Measurements from ENCODE around the gene CD93. TPM values are rescaled to one million over a fixed set of nuclear protein-coding genes. Genes with fewer than 3 reads are reported as not detected.

The CD93 gene, protein sequence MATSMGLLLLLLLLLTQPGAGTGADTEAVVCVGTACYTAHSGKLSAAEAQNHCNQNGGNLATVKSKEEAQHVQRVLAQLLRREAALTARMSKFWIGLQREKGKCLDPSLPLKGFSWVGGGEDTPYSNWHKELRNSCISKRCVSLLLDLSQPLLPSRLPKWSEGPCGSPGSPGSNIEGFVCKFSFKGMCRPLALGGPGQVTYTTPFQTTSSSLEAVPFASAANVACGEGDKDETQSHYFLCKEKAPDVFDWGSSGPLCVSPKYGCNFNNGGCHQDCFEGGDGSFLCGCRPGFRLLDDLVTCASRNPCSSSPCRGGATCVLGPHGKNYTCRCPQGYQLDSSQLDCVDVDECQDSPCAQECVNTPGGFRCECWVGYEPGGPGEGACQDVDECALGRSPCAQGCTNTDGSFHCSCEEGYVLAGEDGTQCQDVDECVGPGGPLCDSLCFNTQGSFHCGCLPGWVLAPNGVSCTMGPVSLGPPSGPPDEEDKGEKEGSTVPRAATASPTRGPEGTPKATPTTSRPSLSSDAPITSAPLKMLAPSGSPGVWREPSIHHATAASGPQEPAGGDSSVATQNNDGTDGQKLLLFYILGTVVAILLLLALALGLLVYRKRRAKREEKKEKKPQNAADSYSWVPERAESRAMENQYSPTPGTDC
- total RNA-seq, result under 0.01 and 0.34 TPM in 2 replicates

DNA sequence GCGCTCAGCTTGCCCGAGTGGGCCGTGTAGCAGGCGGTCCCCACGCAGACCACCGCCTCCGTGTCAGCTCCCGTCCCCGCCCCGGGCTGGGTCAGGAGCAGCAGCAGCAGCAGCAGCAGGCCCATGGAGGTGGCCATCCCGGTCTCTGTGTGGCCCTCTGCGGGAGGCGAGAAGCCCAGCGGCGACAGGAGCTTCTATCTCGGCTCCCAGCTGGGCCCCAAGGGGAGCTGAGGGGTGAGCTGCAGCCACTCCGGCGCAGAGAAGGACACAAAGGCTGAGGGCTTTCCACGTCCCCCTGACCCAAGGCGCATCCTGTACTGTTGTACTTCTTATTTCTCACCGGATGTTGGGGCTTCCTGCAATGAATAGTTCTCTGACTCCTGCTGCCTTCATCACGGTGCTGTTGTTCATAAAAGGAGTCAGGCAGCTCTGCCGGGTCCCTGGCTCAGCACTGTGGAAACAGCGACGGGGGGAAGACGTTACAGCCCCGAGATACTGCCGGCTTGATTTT is at the start of gene CD93:
Gene CD93 (minus strand): TSS at position 269 of the 511 bp plus-strand sequence. CDS start 132 bp downstream, at position 137.

DNA sequence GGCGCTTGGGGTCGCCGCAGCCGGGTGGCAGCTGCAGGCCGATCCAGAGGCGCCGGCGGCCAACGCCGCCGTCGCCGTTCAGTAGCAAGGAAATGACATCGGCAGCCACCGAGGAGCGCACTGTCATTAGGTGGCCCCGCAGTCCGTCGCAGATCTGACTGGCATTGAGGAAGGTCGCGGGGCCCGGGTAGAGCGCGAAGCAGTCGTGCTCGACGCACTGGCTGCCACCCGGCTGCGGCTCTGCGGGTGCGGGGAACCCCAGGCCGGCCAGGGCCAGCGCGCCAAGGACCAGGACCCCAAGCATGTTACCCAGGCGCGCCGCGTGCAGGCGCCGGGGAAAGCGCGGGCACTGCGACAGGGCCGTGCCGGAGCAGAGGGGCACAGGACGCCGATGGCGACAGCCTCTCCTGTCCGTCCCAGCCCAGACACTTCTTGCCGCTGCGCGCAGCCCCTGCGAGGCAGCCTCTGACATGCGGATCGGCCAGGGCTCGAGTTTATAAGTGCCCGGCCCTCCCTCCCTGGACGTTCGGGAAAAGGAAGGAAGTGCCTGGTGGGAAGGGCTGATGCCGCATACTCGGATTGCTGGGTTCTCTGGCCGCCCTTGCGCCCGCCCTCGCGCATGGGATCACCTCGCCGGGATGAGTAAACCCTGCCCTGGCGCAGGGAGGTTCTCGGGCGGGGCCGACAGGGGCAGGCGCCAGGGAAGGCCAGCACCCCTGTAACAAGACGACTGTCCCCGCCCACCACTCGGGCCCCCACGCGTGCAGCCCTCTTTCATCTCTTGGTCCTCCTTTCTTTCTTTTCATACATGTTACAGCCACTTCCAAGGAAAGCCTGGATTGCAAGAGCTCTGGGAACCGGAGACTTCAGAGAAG is 36.7 kb downstream of the CD93 start, which contains the start of gene THBD:
Gene THBD (minus strand): TSS at position 472 of the 875 bp plus-strand sequence. CDS start 168 bp downstream, at position 304.

DNA sequence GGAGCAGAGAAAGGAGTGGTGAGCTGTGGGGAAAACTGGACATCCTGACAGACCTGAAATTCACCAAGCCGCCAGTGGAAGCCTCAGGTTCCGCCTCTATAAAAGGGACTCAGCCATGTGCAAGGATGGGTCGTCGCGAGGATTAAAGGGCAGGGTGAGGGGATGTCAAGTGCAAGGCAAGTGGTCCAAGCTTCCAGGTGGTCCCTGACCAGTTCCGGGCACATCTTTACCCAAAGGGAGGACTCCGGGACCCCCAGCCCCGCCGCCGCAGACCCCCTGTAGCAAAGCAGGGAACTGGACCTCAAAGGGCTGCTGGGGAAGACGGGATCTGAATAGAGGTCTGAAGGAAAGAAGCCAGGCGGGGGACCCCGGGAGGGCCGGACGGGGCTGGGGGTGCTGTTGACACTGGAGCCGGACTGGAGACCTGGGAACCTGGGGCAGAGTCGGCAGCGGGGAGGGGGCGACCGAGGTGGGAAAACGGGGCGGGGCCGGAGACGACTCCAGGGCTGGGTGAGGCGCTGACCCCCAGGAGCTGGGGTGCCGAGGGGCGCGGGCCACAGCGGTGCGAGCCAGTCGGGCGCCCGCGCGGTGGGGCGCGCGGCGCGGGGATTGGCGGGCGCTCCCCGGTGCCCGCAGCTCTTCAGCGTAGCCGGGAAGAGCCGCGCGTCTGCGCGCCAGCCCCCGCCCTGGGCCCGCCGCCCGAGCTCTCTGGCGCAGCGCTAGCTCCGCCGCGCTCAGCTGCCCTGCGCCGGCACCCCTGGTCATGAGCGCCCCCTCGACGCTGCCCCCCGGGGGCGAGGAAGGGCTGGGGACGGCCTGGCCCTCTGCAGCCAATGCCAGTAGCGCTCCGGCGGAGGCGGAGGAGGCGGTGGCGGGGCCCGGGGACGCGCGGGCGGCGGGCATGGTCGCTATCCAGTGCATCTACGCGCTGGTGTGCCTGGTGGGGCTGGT is 51.1 kb downstream of the CD93 start, which contains the start of gene SSTR4:
Gene SSTR4 (plus strand): TSS at position 592 of the 951 bp plus-strand sequence. CDS start 172 bp downstream, at position 764.

Other genes starting within 250 kb of the CD93 start
- gene SSTR4, start 51.0 kb downstream of the CD93 start, total RNA-seq, result not detected in 2 replicates
- 5.7 and 34.8 TPM in 2 replicates for gene THBD, start 36.7 kb downstream of the CD93 start, total RNA-seq

Measured in bronchial smooth muscle cell (primary cell).